GM12878 (cell line): ENCODE results near the gene CFI. TPM values are rescaled to one million over a fixed set of nuclear protein-coding genes. Genes with fewer than 3 reads are reported as not detected.

Experiments
- ATAC-seq: fragments of 200-7000 bp; cut with Tn5 transposase; 3 replicates; pipeline ENCODE4 v1.9.1; 2020; ENCODE audit warnings: mild to moderate bottlenecking, moderate library complexity
- BruUV-seq: library from RNA; stranded (reverse); fragments of 400-500 nt; replicated peaks from 2 replicates; lab custom pipeline; 2021; lab: Mats Ljungman, UMichigan
- CTCF ChIA-PET: fragments of 300-600 bp; sonication (Branson Sonifier 250); formaldehyde crosslinking; extraction: SDS; loops from one replicate; lab custom pipeline; 2021; ENCODE audit warnings: inconsistent platforms; lab: Yijun Ruan, JAX
- POLR2A ChIA-PET: fragments of 350-600 bp; formaldehyde crosslinking; extraction: SDS; loops from one replicate; lab custom pipeline; 2021; ENCODE audit warnings: inconsistent platforms; lab: Charles Lee
- RAD21 ChIA-PET: fragments of 300-600 bp; sonication (Branson Sonifier 250); formaldehyde crosslinking; loops from one replicate; lab custom pipeline; 2023; ENCODE audit warnings: antibody characterized with exemption; ENCODE audit not compliant: unreplicated experiment; lab: Charles Lee
- SMC1A ChIA-PET: fragments of 300-600 bp; sonication (Branson Sonifier 250); formaldehyde crosslinking; loops from one replicate; lab custom pipeline; 2023; ENCODE audit not compliant: unreplicated experiment, uncharacterized antibody; lab: Charles Lee
- DNase-seq: peaks from one replicate; pipeline ENCODE4 v3.0.0-alpha.2; 2011; ENCODE audit warnings: low read depth, low spot score
- FAIRE-seq: peaks from 3 replicates; lab custom pipeline; 2011; peaks lifted over from hg19 to GRCh38; lab: Jason Lieb, UNC
- H2AFZ ChIP-seq: 2 replicates; pipeline ENCODE4 v1.6.0; 2011; ENCODE audit warnings: low read depth, low read length, control low read depth; ENCODE audit not compliant: control insufficient read depth
- H3K27ac ChIP-seq: 2 replicates; pipeline ENCODE4 v1.5.1; 2011; ENCODE audit warnings: control low read depth; ENCODE audit not compliant: control insufficient read depth, insufficient read depth
- H3K27me3 ChIP-seq, 2 experiments: replicated peaks in 1 of 2; 2 replicates each; pipeline versions ENCODE4 v1.6.0 to v1.6.1; 2011; ENCODE audit warnings: low read length in 1 of 2; ENCODE audit not compliant: control insufficient read depth in 2 of 2, insufficient read depth in 2 of 2
- H3K36me3 ChIP-seq, 2 experiments: 2 replicates each; pipeline ENCODE4 v1.5.1; 2011; ENCODE audit warnings: low read length in 1 of 2; ENCODE audit not compliant: control insufficient read depth in 2 of 2, insufficient read depth in 2 of 2
- H3K4me1 ChIP-seq: 2 replicates; pipeline ENCODE4 v1.6.1; 2011; ENCODE audit warnings: mild to moderate bottlenecking, low read length, moderate library complexity, mixed read lengths; ENCODE audit not compliant: control insufficient read depth, insufficient read depth
- H3K4me2 ChIP-seq: 2 replicates; pipeline ENCODE4 v1.6.0; 2011; ENCODE audit warnings: control low read depth; ENCODE audit not compliant: control insufficient read depth, insufficient read depth
- H3K4me3 ChIP-seq: fragments of 200-600 bp; sonication (generic); 2 replicates; pipeline ENCODE4 v1.5.1; 2016
- H3K79me2 ChIP-seq: 2 replicates; pipeline ENCODE4 v1.6.0; 2011; ENCODE audit warnings: low read length; ENCODE audit not compliant: control insufficient read depth, insufficient read depth
- H3K9ac ChIP-seq: 2 replicates; pipeline ENCODE4 v1.8.0; 2011; ENCODE audit warnings: low read length, control low read depth, mixed read lengths; ENCODE audit not compliant: control insufficient read depth, insufficient read depth
- H3K9me3 ChIP-seq: replicated peaks from 3 replicates; pipeline ENCODE4 v1.5.1; 2011; ENCODE audit warnings: mild to moderate bottlenecking, low read length; ENCODE audit not compliant: control insufficient read depth, insufficient read depth
- H4K20me1 ChIP-seq: 2 replicates; pipeline ENCODE4 v1.6.0; 2011; ENCODE audit not compliant: control insufficient read depth, insufficient read depth
- EZH2 ChIP-seq: IDR thresholded peaks from 2 replicates; pipeline ENCODE4 v1.6.1; 2012; ENCODE audit warnings: low read depth, mild to moderate bottlenecking, control low read depth, inconsistent platforms, low read length, borderline replicate concordance; ENCODE audit not compliant: control insufficient read depth
- NBN ChIP-seq: fragments of 450-650 bp; IDR thresholded peaks from 2 replicates; pipeline ENCODE4 v1.6.1; 2016
- RAD51 ChIP-seq: fragments of 450-650 bp; IDR thresholded peaks from 2 replicates; pipeline ENCODE4 v1.6.1; 2016; ENCODE audit warnings: moderate library complexity, mild to moderate bottlenecking, inconsistent platforms
- SP1 ChIP-seq: IDR thresholded peaks from one replicate; pipeline ENCODE4 v1.6.1; 2011; ENCODE audit warnings: low read depth, low read length
- TCF12 ChIP-seq: IDR thresholded peaks from 2 replicates; pipeline ENCODE4 v1.6.1; 2011; ENCODE audit warnings: low read depth, mild to moderate bottlenecking, low read length
- ZBED1 ChIP-seq: IDR thresholded peaks from 2 replicates; pipeline ENCODE4 v1.6.1; 2016; ENCODE audit warnings: borderline replicate concordance
- WGBS: methylation state at CpG from one replicate; pipeline ENCODE4 v1.1.6; 2016; ENCODE audit warnings: low lambda C conversion rate; ENCODE audit not compliant: insufficient replicate concordance, insufficient coverage; ENCODE audit errors: missing lambda C conversion rate; 5-methylcytosine and 5-hydroxymethylcytosine counted together
- in situ Hi-C: fragments of 300-500 bp; cut with MboI; formaldehyde crosslinking; loops from 9 replicates; pipeline ENCODE4 v1.14.3; 2018; ENCODE audit warnings: mixed read lengths
- intact Hi-C: fragments of 100-400 bp; cut with micrococcal nuclease; formaldehyde crosslinking; loops from one replicate; pipeline ENCODE4 v1.14.2; 2022; ENCODE audit not compliant: unreplicated experiment
- polyA plus RNA-seq, 11 experiments: library from polyadenylated mRNA; depleted of rRNA in 4 of 11; unstranded in 6 of 11; stranded (reverse) in 5 of 11; fragments of >200 nt; fragmentation: Nextera tagmentation in 4 of 11; fragmentation: Illumina TruSeq in 1 of 11; extraction: Ambion mirVana in 4 of 11; extraction: Trizol in 1 of 11; gene quantifications; 1 replicate in 1 of 11; 2 replicates in 10 of 11; pipeline versions ENCODE4 v1.2.1 to v1.2.3, GENCODE V29; 2011 to 2016; ENCODE audit warnings: inconsistent platforms in 2 of 11, missing spikeins in 2 of 11, low read depth in 1 of 11
- total RNA-seq, 4 experiments: library from RNA; depleted of rRNA in 3 of 4; stranded (reverse); fragments of >200 nt in 3 of 4; fragmentation: Illumina TruSeq in 1 of 4; extraction: Trizol in 1 of 4; gene quantifications; 2 replicates each; pipeline versions ENCODE4 v1.2.1 to v1.2.3, GENCODE V29; 2013 to 2021

The CFI gene
- total and polyA plus RNA-seq, 10 of the 15 experiments (the other 5 are each of a cell fraction or from before 2014, with no cell fraction given): 0.15 to 0.28 TPM; not detected in 8

DNA sequence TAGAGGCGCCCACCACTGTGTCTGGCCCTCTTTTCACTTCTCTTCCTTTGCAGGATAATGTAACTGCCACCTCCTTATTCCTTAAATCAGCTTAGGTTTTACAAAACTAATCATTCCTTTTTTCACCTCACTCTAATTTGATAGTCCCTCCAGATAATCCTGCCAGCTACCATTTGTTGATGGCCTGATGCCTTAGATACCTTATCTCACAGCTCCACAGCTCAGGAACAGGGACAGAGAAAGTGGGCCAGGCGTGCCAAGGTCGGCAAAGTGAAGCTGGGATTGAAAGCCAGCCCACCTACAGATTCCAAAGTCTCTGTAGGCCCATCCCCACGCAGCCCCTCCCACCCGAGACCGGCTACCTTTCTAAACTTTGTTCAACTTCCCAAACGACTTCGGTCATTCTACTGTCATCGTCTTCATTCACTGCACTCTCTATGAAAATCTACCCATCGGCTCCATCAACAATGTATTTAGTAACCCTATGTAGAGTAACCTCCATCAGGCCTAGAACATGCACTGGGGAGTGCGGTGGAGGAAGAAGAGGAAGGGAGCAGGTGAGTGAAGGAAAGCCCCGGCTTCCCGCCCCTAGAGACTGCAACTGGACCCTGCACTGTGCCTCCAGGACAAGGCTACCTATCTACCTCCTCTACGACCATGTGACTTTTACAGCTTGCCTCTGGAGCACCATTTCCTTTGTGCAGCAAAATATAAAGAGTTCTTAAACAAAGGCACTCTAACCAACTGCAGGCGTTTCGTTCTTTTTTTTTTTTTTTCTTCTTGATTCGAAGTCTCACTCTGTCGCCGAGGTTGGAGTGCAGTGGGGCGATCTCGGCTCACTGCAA, 100.0 kb downstream of the CFI start:
- TF ChIP-seq RAD51 (0 out of 2 replicates have a peak, but pooled peaks have one; percentile 17), SP1 (no peak), TCF12 (no peak), EZH2 (no peak), ZBED1 (no peak), NBN (peak; percentile 26; the same call in 1 of the 2 replicates)
- 52% methylated on average over 19 of the region's 21 CpGs for WGBS
- peak; percentile 28 for ATAC-seq
- H3K4me2 ChIP-seq: peak overlapping the region; percentile 75
- H3K4me3 ChIP-seq: peak overlapping the region; percentile 96
- POLR2A ChIA-PET: interaction anchor here (0.7 to 2.5 kb wide), 5 partner anchors 11 to 689 kb away, joined by 6 to 13 read pairs (median 9); partner anchors contain the start of genes MCUB, PLA2G12A and SEC24B
- H4K20me1 ChIP-seq: no peaks in the 10 kb centered on the region
- H3K27ac ChIP-seq: peak overlapping the region; percentile 71
- H3K79me2 ChIP-seq: peaks cover 6% of the 10 kb centered on the region
- peak; percentile 54 for FAIRE-seq
- intact Hi-C loops: loop anchor here (1.0 to 10.0 kb wide), 4 partner anchors 103 to 273 kb away; partner anchors contain the start of genes MCUB and SEC24B
- peak overlapping the region; percentile 76 for H2AFZ ChIP-seq
- no peaks in the 10 kb centered on the region for H3K27me3 ChIP-seq
- H3K9me3 ChIP-seq: no peaks in the 10 kb centered on the region
- H3K36me3 ChIP-seq: no peaks in the 10 kb centered on the region; a peak in 1 of 4 replicates
- in situ Hi-C loops: no loop called here
- DNase-seq: no peak
- SMC1A ChIA-PET: interaction anchor here (0.7 to 6.3 kb wide), 12 partner anchors 12 to 274 kb away, joined by 3 to 27 read pairs (median 4); partner anchors contain the start of genes GAR1 and RRH
- peaks cover 14% of the 10 kb centered on the region for H3K4me1 ChIP-seq
- CTCF ChIA-PET: interaction anchor here (0.7 to 2.9 kb wide), 16 partner anchors 8 to 276 kb away, joined by 3 to 11 read pairs (median 3); partner anchors contain the start of genes CFI, MCUB and SEC24B
- RAD21 ChIA-PET: interaction anchor here (0.7 to 2.6 kb wide), 6 partner anchors 29 to 766 kb away, joined by 3 to 10 read pairs (median 5); partner anchors contain the start of genes PLA2G12A and SEC24B
- peak overlapping the region; percentile 61 for H3K9ac ChIP-seq
- BruUV-seq: no TSS peak
